Pons (tissue), 1 donor: ENCODE measurements around the gene BCL11A.

Experiments used
- DNase-seq: peaks from one replicate; pipeline ENCODE4 v3.0.0-alpha.2; 2016; ENCODE audit warnings: low spot score

The BCL11A gene

GRCh38 chr2:60461421-60462108 lies 91.9 kb downstream of the BCL11A start:
- no peak for DNase-seq

DNA sequence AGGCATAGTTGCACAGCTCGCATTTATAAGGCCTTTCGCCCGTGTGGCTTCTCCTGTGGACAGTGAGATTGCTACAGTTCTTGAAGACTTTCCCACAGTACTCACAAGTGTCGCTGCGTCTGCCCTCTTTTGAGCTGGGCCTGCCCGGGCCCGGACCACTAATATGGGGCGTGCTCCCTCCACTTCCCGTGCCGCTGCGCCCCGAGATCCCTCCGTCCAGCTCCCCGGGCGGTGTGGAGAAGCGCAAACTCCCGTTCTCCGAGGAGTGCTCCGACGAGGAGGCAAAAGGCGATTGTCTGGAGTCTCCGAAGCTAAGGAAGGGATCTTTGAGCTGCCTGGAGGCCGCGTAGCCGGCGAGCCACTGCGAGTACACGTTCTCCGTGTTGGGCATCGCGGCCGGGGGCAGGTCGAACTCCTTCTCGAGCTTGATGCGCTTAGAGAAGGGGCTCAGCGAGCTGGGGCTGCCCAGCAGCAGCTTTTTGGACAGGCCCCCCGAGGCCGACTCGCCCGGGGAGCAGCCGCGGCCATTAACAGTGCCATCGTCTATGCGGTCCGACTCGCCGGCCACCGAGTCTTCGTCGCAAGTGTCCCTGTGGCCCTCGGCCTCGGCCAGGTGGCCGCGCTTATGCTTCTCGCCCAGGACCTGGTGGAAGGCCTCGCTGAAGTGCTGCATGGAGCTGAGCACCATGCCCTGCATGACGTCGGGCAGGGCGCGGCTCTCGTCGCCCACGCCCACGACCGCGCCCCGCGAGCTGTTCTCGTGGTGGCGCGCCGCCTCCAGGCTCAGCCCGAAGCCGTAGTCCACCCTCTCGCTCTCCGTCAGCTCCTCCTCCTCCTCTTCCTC lies 92.7 kb downstream of the BCL11A start:
- no peak for DNase-seq

DNA sequence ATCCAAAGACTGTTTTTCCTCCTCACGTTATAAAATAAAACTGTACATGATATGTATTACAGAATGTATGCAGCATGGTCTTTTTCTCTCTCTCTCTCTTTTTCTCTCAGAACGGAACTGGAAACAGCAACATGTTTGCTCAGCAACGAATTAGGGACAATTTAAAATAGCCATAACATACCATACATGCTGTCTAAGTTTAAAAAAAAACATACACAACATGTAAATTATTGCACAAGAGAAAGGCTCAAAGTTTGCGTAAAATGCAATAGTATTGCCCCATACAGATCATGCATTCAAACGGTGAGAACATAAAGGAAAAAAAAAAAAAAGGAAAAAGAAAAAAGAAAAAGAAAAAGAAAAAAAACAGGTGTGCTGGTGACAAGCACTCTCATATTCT lies 93.6 kb downstream of the BCL11A start:
- no peak for DNase-seq

- DNase-seq, result no peak
Measured at GRCh38 chr2:60456115-60456770, 97.2 kb downstream of the BCL11A start.

DNA sequence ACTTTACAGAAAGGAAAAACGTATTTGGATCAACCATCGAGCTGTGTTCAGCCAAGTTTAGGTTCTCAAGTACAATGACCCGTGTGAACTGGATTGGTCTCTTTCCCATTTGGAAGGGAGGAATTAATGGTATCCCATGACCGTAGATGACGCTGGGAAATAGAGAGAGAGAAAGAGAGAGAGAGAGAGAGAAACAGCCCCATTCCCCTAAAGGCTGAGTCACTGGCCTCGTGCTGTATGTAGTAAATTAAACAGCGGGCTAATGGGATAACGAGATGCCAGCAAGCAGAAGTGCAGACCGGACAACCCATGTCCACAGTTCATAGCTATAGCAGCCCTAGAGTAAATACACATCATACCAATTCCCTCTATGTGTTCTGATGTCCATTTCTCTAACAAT lies 99.6 kb downstream of the BCL11A start:
- no peak for DNase-seq

GRCh38 chr2:60453301-60453700 lies 100.2 kb downstream of the BCL11A start:
- DNase-seq, result no peak

DNA sequence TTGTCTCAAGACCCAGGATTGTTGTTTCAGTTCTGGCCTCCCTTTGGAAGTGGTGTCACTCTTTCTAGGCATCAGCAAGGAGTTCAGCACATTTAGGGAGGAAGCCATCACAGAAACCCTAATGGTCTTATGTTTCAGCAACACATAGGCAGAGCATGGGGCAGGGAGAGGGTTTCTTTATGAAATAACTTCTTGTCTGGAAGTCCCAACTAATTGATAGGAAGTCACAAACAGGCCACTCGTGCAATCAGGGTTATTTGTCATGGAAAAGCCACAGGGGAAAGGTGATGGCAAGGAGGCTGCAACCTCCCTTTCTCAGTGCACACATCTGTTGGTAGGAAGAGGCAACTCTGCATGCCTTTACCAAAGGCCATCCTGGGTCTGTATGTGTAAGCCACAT lies 103.0 kb downstream of the BCL11A start:
- DNase-seq, result no peak

GRCh38 chr2:60447943-60448342 lies 105.5 kb downstream of the BCL11A start:
- DNase-seq, result no peak

GRCh38 chr2:60446413-60447267 lies 106.8 kb downstream of the BCL11A start:
- DNase-seq, result no peak

DNA sequence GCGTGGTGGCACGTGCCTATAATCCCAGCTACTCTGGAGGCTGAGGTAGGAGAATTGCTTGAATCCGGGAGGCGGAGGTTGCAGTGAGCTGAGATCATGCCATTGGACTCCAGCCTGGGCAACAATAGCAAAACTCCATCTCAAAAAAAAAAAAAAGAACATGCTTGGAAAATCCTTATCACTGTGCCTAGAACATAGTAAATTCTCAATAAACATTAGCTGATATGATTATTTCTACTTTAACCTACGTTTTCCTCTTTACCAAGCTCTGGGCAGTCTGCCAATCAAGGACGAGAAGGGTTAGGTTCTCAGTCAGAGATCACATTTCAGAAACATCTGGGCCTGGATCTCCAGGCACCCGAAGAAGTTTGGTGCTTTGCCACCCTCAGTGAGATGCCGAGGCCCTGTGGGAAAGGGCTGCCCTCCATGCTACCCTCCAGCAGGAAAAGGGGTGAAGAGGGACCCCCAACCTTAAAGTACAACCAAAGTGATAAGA lies 107.7 kb downstream of the BCL11A start:
- DNase-seq, result no peak

DNA sequence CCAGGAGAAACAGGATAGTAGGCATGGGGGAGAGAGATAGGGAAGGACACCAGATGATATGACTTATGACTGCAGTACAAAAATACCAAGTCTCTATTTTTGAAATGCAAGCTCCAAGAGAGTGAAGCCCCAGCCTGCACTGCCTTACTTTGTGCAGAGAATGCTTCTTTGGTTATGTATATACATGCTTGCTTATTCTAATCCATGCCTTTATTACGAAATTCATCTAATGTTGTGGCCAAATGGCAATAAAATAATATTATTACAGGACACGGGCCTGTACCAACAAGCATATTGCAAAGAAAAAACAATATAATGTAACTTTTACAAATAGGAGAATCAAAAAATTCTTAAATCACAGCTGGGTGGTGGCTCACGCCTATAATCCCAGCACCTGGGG lies 110.8 kb downstream of the BCL11A start:
- no peak for DNase-seq

DNA sequence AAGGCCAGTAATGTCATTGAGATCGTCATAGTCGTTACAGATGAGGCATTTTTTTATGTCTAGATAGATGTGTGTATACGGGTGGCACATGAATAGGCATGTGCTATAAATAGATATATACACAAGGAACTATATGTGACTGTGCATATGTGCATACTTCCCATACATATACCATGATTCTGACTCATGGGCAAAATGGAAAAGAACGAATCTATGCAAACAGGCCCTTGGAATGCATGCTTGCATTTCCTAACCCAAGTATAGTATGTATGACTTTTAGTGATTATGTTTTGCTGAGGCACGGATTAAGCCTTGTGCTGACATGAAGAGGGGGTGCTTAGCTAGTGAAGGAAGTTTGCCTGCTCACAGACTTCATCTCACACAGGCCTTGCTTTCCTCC lies 111.7 kb downstream of the BCL11A start:
- DNase-seq, result no peak

GRCh38 chr2:60440767-60441163 lies 112.7 kb downstream of the BCL11A start:
- no peak for DNase-seq

DNA sequence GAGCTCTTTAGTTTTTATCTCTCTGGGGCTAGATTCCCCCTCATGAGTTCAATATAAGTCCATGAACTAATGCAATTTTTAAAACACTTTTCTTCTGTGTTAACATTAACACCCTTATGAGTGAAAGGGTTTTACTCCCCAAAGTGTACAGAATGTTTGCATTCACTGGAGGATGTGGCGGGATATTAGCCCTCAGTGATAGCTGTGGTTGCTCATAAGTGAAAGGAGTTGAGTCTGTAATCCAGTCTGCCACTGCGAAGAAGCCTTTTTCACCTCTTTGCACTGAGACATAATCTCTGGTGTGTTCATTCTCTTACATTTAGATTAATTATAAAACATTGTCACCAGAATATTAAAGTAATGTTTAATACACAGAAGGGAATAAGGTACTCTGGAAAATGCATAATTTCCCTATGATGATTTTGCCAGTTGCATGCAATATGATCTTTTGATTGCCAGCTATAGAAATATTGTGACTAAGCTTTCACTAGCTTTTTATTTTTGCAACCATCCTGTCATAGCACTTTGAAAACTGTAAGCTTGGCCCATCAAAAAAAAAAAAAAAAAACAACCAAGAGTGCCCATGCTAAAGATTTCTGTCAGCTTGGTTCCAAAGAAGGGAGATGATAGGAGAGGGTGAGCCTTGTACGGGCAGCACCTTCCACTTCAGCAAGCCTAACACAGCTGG lies 113.2 kb downstream of the BCL11A start:
- no peak for DNase-seq

- peak; percentile 67 for DNase-seq
Measured at GRCh38 chr2:60439219-60439974, 114.1 kb downstream of the BCL11A start.

DNA sequence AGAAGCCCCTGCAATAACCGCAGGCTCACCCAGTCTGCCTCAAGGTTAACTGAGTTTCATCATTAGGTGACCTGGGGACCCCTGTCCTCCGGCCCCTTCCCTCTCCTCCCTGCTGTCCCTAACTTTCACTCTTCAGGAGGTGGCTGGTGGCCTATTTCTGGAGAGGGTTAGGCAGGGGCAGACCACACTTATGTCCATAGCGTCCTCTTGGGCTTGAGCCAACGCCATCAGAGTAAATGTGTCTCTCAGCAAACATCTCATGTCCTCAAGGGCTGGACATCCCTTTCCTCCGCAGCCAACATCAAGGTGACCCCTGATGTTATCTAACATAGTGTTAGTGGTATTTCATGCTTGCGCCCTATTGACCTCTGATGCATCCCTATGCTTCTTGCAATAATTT lies 114.8 kb downstream of the BCL11A start:
- no peak for DNase-seq

- no peak for DNase-seq
Measured at GRCh38 chr2:60438131-60438530, 115.3 kb downstream of the BCL11A start.

DNA sequence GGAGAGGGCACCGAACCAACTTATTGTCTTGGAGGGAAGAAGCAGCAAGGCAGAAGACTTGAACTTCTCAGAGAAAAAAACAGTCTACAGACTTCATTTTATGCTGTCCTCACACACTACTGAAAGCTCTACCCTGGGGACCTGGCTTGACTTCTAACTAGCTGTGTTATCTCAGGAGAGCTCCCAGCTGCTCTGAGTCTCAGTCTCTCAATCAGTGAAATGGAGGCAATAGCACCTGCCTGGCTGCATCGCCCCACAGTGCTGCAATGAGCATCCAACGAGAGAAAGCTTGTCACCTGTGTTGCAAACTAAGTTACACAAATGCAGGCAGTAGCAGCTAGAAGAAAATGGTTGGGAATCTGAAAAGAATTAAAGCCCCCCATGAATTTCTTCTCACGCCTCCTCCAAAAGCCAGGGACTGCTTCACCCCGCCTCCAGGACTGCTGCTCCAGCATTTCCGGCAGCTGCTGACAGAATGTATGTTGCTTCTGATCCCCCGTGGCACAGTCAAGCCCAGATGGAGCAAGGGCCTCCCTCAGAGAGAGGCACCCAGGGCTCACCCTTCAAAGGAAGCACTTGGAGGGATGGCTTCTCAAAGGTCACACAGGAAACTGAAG lies 116.3 kb downstream of the BCL11A start:
- no peak for DNase-seq

DNA sequence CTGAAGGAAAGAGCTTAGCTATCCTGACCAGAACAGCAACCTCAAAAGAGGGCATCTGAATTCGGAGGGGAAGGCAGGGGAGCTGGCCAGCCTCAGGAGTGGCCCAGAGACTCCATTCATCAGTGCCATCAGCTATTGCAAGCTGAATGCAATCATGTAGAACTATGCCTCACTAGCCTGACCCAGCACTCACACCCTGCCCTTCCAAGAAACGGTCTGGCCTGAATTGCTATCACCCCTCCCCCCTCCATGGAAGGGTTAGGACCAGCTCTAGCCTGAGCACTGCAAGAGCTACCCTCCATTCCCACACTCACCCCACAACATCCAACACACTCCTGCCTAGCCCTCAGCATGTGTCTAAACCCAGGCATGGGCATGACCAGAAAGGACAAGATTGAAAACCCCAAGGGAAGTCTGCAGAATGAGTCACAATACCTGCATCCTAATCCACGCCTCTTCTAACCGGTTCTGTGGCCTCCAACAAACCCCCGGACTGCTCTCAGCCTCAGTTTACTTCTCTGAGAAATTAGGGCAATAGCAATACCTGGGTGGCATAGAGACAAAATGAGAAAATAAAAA lies 120.3 kb downstream of the BCL11A start:
- DNase-seq, result no peak
